Measurements from ENCODE around the gene ZNF180. TPM values are rescaled to one million over a fixed set of nuclear protein-coding genes. Genes with fewer than 3 reads are reported as not detected.
A peak's percentile ranks its signal among the peaks of the same experiment; 100 is the strongest.

The ZNF180 gene
- total RNA-seq: 10 to 100 TPM in 1 of 2 donors, 1 to 10 TPM in 1; 8.3 to 18.5 TPM

- WGBS: 0% methylated on average over 72 of the region's 78 CpGs
- peaks cover 6% of the 10 kb centered on the region for H3K4me1 ChIP-seq (replicated peaks)
- H3K27ac ChIP-seq: peak within 1 kb of the TSS; percentile 81 to 88
- TF ChIP-seq POLR2A (IDR thresholded peaks at IDR 0.05): peak; percentile 65
- TF ChIP-seq, protein P1, sequence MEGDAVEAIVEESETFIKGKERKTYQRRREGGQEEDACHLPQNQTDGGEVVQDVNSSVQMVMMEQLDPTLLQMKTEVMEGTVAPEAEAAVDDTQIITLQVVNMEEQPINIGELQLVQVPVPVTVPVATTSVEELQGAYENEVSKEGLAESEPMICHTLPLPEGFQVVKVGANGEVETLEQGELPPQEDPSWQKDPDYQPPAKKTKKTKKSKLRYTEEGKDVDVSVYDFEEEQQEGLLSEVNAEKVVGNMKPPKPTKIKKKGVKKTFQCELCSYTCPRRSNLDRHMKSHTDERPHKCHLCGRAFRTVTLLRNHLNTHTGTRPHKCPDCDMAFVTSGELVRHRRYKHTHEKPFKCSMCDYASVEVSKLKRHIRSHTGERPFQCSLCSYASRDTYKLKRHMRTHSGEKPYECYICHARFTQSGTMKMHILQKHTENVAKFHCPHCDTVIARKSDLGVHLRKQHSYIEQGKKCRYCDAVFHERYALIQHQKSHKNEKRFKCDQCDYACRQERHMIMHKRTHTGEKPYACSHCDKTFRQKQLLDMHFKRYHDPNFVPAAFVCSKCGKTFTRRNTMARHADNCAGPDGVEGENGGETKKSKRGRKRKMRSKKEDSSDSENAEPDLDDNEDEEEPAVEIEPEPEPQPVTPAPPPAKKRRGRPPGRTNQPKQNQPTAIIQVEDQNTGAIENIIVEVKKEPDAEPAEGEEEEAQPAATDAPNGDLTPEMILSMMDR (IDR thresholded peaks at IDR 0.05): peak; percentile 25 to 75 (median 59)
- peak; percentile 94 for TF ChIP-seq POLR2AphosphoS5 (IDR thresholded peaks at IDR 0.05)
- H3K36me3 ChIP-seq: no peaks in the 10 kb centered on the region
- H3K9me3 ChIP-seq: no peaks in the 10 kb centered on the region
- H3K27me3 ChIP-seq (replicated peaks; ENCODE audit: insufficient read depth): no peaks in the 10 kb centered on the region
- peak within 1 kb of the TSS; percentile 78 to 86 for H3K4me3 ChIP-seq
- peak; percentile 95 for DNase-seq (ENCODE audit: low spot score)
- intact Hi-C loops (cut with DNase I): no loop called here
These were observed at the start of gene ZNF180 for GRCh38 chr19:44499962-44500949. Gene ZNF180, minus strand, starts transcription at chr19:44500522. Its CDS starts 3,188 bp downstream, at chr19:44497334.

GRCh38 chr19:44549507-44549906 is 49.2 kb upstream of the ZNF180 start:
- intact Hi-C loops (cut with DNase I): no loop called here
- H3K4me1 ChIP-seq (replicated peaks): no peaks in the 10 kb centered on the region

GRCh38 chr19:44548736-44549135 is 48.4 kb upstream of the ZNF180 start:
- Histone ChIP-seq H3K27me3 (replicated peaks; ENCODE audit: insufficient read depth) (no peaks in the 10 kb centered on the region), H3K9me3 (no peaks in the 10 kb centered on the region), H3K4me1 (replicated peaks) (no peaks in the 10 kb centered on the region), H3K4me3 (no peak overlapping the region), H3K36me3 (no peaks in the 10 kb centered on the region), H3K27ac (no peak overlapping the region)
- intact Hi-C loops (cut with DNase I): no loop called here
- TF ChIP-seq, protein P1 (IDR thresholded peaks at IDR 0.05): no peak
- no peak for TF ChIP-seq POLR2AphosphoS5 (IDR thresholded peaks at IDR 0.05)
- TF ChIP-seq POLR2A (IDR thresholded peaks at IDR 0.05): no peak
- no peak for DNase-seq (ENCODE audit: low spot score)
- WGBS: 69% methylated on average over 4 of the region's 4 CpGs

More at GRCh38 chr19:44549507-44549906, 49.2 kb upstream of the ZNF180 start:
- no peak for DNase-seq (ENCODE audit: low spot score)
- TF ChIP-seq POLR2AphosphoS5 (IDR thresholded peaks at IDR 0.05): no peak
- TF ChIP-seq, protein P1 (IDR thresholded peaks at IDR 0.05): no peak
- TF ChIP-seq POLR2A (IDR thresholded peaks at IDR 0.05): no peak
- no peaks in the 10 kb centered on the region for H3K36me3 ChIP-seq
- H3K9me3 ChIP-seq: no peaks in the 10 kb centered on the region
- H3K27ac ChIP-seq: no peak overlapping the region
- no peaks in the 10 kb centered on the region for H3K27me3 ChIP-seq (replicated peaks; ENCODE audit: insufficient read depth)
- WGBS: 96% methylated on average over 3 of the region's 3 CpGs
- no peak overlapping the region for H3K4me3 ChIP-seq

DNA sequence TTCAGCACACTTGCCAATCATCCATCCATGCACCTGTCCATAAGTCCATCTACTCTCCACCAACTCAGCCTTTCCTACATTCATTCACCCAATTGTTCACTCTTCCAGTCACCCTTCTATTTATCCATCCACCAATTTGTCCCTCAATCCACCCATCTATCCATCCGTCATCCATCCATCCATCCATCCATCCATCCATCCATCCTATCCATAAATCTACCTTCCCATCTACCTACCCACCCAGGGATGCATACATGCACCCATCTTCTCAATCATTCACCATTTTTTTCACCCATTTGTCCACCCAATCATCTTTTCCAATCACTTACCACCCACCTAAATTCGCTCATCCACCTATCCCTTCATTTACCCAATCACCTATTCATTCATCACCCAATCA is 43.7 kb upstream of the ZNF180 start:
- H3K4me1 ChIP-seq (replicated peaks): no peaks in the 10 kb centered on the region
- no peak for TF ChIP-seq POLR2A (IDR thresholded peaks at IDR 0.05)
- no peak for TF ChIP-seq POLR2AphosphoS5 (IDR thresholded peaks at IDR 0.05)
- TF ChIP-seq, protein P1 (IDR thresholded peaks at IDR 0.05): no peak
- intact Hi-C loops (cut with DNase I): no loop called here
- H3K36me3 ChIP-seq: no peaks in the 10 kb centered on the region
- no peak overlapping the region for H3K4me3 ChIP-seq
- WGBS: 77% methylated on average over 2 of the region's 2 CpGs
- H3K9me3 ChIP-seq: no peaks in the 10 kb centered on the region
- DNase-seq (ENCODE audit: low spot score): no peak
- H3K27me3 ChIP-seq (replicated peaks; ENCODE audit: insufficient read depth): no peaks in the 10 kb centered on the region
- H3K27ac ChIP-seq: no peak overlapping the region
